H4 (cell line): ENCODE results near the gene EFCAB8. TPM values are rescaled to one million over a fixed set of nuclear protein-coding genes. Genes with fewer than 3 reads are reported as not detected.

Source experiments
- DNase-seq: peaks from one replicate; pipeline ENCODE4 v3.0.0-alpha.2; 2015; ENCODE audit warnings: low spot score
- total RNA-seq: library from RNA; depleted of rRNA; stranded (reverse); fragments of >200 nt; shearing (Covaris generic); gene quantifications from 2 replicates; pipeline ENCODE4 v1.2.3, GENCODE V29; 2014

Gene EFCAB8
- total RNA-seq, 1 experiment from 2014 or later: 0.04 TPM

DNA sequence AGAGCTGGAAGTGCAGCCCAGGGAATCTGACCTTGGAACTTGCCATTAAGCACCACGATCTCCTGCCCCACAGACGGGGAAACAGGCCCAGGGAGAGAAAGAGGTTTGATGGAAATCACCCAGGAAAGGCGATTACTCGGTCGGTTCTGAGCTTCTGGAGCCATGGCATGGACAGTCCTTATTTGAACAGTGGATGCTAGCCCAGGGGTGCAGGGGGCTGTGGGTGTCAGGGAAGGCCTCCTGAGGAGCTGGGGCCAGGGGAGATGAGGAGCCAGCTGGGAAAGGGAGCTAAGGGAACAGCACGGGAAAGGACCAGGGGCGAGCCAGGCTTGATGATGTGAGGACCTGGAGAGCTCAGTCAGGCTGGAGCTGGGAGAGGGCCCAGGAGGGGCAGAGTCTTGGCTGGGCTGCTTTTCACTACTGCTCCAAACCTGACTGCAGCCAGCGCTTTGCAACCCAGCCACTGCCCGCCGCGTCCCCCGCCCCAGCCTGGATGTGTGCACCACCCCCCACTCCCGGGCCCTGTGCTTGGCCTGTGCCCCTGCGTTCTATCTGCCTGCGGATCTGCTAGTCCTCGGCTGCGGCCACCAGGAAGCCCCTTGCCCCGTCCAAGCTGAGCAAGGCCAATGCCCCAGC, 127.7 kb downstream of the EFCAB8 start:
- no peak for DNase-seq

GRCh38 chr20:32987044-32987825, 128.5 kb downstream of the EFCAB8 start:
- no peak for DNase-seq

DNA sequence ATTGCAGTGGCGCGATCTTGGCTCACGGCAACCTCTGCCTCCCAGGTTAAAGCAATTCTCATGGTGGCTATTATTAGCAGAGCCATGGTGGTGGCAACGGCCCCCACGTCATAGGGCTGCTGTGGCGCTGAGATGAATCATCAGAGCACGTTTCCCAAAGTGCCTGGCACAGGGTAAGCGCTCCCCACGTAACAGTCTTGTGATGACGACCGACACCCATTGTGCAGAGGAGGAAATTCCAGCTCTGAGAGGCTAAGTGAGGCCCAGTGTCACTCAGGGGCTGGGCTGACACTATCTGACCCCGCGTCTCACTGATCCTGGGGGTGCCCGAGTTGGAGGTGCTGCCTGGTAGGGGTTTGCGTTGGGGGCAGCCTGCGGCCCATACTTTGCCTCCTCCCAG, 129.3 kb downstream of the EFCAB8 start:
- DNase-seq: no peak

- DNase-seq: no peak
Measured at GRCh38 chr20:32989507-32990283, 131.0 kb downstream of the EFCAB8 start.

GRCh38 chr20:32990426-32990825, 131.7 kb downstream of the EFCAB8 start:
- DNase-seq: no peak

DNA sequence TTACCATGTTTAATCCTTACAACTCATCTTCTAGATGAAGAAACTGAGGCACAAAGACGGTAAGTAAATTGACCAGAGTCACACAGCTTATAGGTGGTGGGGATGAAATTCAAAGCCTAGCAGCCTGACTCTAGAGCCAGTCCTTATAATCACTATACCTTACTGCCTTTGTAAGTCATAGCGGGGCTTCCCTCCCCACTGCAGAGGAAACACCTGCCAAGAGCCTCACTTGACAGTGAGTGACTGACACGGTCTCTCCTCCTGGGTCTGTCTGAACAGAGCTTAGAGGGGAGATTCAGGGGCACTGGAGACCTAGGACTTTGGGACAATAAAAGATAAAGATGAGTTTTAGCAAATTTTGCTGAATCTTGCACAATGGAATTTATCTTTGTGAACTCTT, 132.7 kb downstream of the EFCAB8 start:
- no peak for DNase-seq

- DNase-seq: no peak
Measured at GRCh38 chr20:32991792-32992641, 133.3 kb downstream of the EFCAB8 start.

- no peak for DNase-seq
Measured at GRCh38 chr20:32993496-32994050, 134.8 kb downstream of the EFCAB8 start.

DNA sequence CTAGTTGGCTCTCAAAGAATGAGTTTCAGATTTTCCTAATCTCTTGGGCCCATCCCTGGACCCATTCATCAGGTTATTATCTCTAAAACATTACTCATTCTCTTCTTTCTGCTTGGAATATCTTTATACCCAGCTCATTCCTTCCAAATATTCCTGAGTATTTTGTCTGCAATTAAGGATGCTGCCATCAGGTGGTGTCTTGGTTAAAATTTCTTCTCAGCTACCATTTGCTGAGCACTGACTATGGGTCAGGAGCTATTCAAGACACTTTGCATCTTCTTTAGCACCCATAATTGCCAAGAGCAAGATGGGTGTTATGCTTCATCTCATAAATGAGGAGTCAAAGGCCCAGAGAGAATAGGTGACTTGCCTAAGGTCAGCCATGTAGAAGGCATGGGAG, 137.1 kb downstream of the EFCAB8 start:
- no peak for DNase-seq

DNA sequence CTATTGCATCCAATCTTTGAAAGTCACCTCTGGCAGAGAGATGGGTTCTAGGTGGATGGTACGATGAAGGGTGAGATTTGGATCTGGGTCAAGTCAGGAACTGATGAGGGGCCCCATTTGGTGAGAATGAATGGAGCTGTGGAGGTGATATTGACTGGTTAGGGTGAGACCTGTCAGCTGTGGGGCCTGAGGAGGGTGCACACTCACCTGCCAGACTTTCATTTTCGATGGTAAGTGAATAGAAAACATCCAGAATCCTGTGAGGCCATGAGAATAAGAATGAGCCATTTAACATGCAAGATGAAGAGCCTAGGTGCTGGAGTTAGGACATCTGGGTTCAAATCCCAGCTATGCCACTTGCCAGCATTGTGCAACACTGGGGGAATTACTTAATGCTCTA, 138.7 kb downstream of the EFCAB8 start:
- DNase-seq: no peak

DNA sequence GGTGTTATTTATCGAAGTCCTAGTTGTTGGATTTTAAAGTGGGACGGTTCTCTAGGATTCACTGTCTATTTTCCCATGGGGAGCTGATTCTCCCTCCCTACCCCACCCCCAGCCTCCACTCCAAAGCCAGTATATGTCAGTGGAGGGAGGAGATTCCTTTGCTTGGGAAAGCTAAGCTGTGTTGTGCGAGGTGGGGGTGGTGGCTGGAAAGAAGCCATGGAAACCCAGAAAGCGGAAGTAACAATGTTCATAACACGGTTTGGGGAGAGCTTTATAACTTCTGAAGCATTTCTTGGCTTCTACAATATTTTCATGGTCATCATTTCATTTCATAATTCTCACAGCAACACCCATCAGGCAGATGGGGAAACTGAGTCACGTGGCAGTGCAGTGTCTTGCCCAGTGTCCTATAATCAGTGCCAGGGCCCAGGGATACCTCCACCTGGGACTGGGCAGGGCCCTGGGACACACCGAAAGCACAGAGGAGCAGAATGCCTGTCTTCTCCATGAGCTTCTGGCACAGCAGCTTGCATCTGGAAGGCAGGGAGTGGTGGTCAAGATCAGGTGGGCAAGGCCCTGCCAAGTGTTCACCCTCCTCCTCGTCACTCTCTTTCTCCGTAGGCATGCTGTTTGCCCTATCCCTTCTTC, 141.0 kb downstream of the EFCAB8 start:
- no peak for DNase-seq

DNA sequence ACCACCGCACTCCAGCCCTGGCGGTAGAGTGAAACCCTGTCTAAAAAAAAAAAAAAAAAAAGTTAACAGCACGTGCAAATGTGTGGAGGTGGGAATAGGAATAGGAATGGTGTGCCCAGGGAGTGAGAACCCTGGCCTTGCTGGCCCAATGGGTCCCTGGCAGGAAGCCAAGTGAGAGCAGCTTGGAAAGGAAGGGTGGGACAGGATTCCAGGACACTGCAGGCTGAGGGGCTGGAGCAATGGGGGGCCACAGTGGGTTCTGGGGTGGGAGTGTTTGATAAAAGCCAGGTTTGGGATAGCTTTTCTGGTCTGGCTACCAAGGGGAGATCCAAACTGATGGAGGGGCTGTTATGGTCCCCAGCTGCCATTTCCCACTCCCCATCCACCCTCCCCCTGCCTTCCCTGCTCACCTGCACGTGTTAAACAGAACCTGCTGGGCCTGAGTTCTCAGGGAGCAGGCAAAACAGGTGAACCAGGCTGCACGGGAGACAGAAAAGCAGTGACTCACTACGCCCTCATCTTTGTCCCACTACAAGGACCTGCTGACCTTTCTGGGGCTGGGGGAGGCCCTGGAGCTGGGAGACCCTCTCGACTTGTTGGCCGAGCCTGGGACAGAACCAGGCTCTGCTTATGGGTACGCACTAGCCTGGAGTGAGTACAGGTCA, 142.2 kb downstream of the EFCAB8 start:
- DNase-seq: no peak

DNA sequence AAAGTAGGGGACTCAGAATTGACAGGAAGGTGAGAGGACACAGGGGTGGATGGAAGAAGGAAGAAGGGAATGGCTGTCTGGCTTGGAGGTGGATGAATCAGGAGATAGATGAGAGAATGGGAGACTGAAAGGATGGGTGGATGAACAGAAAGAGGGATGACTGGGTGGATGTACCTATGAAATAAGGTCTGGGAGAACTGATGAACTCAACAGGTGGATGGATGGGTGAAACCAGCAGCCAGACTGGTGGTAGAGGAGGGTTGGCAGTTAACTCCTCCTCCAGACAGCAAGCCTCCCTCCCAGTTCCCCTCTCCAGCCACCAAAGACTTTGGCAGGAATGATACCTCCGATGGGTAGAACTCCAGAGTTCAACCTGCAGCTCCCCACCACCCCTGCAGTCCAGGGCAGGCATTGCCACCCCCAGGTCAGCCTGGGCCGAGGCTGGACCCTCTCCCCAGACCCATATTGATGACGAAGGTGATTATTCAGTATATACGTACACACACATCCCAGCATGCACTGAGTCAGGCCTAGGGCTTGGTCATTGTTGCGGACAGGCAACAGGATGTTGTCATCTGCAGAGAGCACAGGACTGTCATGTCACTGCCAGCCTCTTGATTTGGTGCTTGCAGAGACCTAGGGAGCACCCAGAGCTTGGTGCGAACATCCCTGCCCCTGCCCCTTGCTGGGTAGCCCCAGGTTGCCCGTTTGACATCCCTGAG, 143.5 kb downstream of the EFCAB8 start:
- no peak for DNase-seq

GRCh38 chr20:33004141-33004751, 145.5 kb downstream of the EFCAB8 start, which contains the start of gene SUN5:
Gene SUN5 (minus strand): TSS chr20:33004433. CDS start chr20:33004340, 93 bp downstream.
- DNase-seq: no peak

- DNase-seq: no peak
Measured at GRCh38 chr20:33005132-33005566, 146.4 kb downstream of the EFCAB8 start.

- no peak for DNase-seq
Measured at GRCh38 chr20:33005908-33006775, 147.4 kb downstream of the EFCAB8 start.

- no peak for DNase-seq
Measured at GRCh38 chr20:33006776-33007375, 148.2 kb downstream of the EFCAB8 start.
